Measurements from ENCODE around the gene CACNB4.

DNA sequence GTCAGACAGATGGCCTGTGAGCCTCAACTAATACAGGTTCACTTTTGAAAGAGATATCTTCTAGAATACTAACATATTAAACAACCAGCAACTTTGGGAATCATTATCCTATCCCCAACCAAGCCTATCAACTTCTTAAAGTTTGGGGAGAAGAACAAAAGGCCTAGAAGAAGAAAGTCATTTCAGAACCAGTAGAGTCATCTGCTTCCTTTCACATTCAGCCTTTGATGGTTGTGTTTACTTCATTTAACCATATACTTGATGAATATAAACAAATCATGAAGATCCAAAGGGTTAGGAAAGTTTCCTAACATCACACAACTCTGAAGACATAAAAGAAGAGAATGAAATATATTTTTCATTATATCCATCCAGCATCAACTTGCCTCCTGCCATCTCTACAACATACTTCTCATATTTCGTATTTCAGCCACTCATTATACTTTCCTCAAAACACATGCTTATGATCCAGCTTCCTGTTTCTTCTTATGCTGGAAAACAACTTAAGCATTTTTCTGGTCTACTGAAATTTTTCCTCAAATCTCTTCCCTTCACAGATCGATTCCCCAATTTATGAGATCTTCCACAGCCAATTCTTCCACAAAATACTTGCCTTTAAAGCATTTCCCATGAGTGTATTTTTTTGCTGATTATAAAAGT, 114.3 kb downstream of the CACNB4 start:
- TF ChIP-seq POLR2A (IDR thresholded peaks at IDR 0.05) (no peak), EP300 (IDR thresholded peaks at IDR 0.05) (no peak)
- TF ChIP-seq, protein P1, sequence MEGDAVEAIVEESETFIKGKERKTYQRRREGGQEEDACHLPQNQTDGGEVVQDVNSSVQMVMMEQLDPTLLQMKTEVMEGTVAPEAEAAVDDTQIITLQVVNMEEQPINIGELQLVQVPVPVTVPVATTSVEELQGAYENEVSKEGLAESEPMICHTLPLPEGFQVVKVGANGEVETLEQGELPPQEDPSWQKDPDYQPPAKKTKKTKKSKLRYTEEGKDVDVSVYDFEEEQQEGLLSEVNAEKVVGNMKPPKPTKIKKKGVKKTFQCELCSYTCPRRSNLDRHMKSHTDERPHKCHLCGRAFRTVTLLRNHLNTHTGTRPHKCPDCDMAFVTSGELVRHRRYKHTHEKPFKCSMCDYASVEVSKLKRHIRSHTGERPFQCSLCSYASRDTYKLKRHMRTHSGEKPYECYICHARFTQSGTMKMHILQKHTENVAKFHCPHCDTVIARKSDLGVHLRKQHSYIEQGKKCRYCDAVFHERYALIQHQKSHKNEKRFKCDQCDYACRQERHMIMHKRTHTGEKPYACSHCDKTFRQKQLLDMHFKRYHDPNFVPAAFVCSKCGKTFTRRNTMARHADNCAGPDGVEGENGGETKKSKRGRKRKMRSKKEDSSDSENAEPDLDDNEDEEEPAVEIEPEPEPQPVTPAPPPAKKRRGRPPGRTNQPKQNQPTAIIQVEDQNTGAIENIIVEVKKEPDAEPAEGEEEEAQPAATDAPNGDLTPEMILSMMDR (IDR thresholded peaks at IDR 0.05) = no peak

All from sigmoid colon (tissue), 4 donors.